ENCODE data around the gene RAVER1. TPM values are rescaled to one million over a fixed set of nuclear protein-coding genes. Genes with fewer than 3 reads are reported as not detected.

Gene RAVER1
- total and polyA plus RNA-seq, 2 of the 13 experiments (the other 11 are each of a cell fraction or from before 2014, with no cell fraction given) = 3.6 to 7.9 TPM

DNA sequence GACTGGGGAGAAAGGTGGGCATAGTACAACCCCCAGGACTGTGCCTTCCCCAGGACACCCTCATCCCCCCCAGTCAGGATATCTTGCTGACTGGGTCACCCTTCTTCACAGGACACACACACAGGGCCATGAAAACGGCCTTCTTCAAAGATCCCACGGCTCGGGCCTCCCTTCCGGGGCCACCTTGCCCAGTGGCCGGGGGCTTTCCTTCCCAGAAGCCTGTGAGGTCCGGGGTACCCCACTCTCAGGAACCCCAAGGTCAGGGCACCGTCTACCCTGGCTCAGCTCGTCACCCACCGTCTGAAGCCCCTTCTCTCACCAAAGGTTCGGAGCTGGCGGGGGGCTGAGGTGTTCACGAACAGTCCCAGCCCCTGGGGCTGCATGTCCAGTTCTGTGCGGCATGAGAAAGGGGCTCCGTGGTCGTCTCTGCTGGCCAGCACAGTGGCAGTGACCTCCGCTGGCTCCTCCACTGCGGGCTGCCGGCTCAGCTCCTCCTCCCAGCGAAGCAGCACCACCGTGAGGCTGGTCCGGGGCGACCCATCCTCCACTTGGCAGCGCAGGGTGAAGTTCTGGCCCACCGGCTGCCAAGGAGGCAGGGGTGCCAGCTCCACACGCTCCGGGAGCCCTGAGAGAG, 2.1 kb upstream of the RAVER1 start (continued):
- TF ChIP-seq, protein P1, sequence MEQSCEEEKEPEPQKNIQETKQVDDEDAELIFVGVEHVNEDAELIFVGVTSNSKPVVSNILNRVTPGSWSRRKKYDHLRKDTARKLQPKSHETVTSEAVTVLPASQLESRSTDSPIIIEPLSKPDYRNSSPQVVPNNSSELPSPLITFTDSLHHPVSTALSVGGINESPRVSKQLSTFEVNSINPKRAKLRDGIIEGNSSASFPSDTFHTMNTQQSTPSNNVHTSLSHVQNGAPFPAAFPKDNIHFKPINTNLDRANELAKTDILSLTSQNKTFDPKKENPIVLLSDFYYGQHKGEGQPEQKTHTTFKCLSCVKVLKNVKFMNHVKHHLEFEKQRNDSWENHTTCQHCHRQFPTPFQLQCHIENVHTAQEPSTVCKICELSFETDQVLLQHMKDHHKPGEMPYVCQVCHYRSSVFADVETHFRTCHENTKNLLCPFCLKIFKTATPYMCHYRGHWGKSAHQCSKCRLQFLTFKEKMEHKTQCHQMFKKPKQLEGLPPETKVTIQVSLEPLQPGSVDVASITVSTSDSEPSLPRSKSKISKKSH (CRISPR knock-in tag; IDR thresholded peaks at IDR 0.05; ENCODE audit: borderline replicate concordance) = peak; percentile 81; the same call in 1 of the 2 replicates
- TF ChIP-seq PHF8 (CRISPR knock-in tag; IDR thresholded peaks at IDR 0.05) (0 out of 2 replicates have a peak, but pooled peaks have one; percentile 13), RFX3 (CRISPR knock-in tag; IDR thresholded peaks at IDR 0.05) (no peak), DNMT3B (CRISPR knock-in tag; conservative IDR thresholded peaks at IDR 0.05) (no peak), ZNF3 (CRISPR knock-in tag; IDR thresholded peaks at IDR 0.05) (no peak), ZSCAN21 (CRISPR knock-in tag; IDR thresholded peaks at IDR 0.05; ENCODE audit: borderline replicate concordance) (no peak), RAD21 (CRISPR knock-in tag; IDR thresholded peaks at IDR 0.05) (peak; percentile 48; the same call in 1 of the 2 replicates), ZNF788 (CRISPR knock-in tag; IDR thresholded peaks at IDR 0.05; ENCODE audit: borderline replicate concordance) (no peak), ZNF564 (CRISPR knock-in tag; IDR thresholded peaks at IDR 0.05) (0 out of 2 replicates have a peak, but pooled peaks have one; percentile 8), FLYWCH1 (CRISPR knock-in tag; IDR thresholded peaks at IDR 0.05) (no peak), JDP2 (CRISPR knock-in tag; IDR thresholded peaks at IDR 0.05; ENCODE audit: borderline replicate concordance) (no peak), ZNF256 (CRISPR knock-in tag; conservative IDR thresholded peaks at IDR 0.05) (no peak), KLF9 (CRISPR knock-in tag; IDR thresholded peaks at IDR 0.05; ENCODE audit: low read depth) (no peak), FOSL1 (CRISPR knock-in tag; IDR thresholded peaks at IDR 0.05; ENCODE audit: borderline replicate concordance) (no peak), ZNF225 (CRISPR knock-in tag; IDR thresholded peaks at IDR 0.05) (0 out of 2 replicates have a peak, but pooled peaks have one; percentile 15), ATF7-NPFF (CRISPR knock-in tag; IDR thresholded peaks at IDR 0.05; ENCODE audit: low read depth) (no peak)
- TF ChIP-seq, protein P2, sequence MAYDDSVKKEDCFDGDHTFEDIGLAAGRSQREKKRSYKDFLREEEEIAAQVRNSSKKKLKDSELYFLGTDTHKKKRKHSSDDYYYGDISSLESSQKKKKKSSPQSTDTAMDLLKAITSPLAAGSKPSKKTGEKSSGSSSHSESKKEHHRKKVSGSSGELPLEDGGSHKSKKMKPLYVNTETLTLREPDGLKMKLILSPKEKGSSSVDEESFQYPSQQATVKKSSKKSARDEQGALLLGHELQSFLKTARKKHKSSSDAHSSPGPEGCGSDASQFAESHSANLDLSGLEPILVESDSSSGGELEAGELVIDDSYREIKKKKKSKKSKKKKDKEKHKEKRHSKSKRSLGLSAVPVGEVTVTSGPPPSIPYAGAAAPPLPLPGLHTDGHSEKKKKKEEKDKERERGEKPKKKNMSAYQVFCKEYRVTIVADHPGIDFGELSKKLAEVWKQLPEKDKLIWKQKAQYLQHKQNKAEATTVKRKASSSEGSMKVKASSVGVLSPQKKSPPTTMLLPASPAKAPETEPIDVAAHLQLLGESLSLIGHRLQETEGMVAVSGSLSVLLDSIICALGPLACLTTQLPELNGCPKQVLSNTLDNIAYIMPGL (CRISPR knock-in tag; IDR thresholded peaks at IDR 0.05; ENCODE audit: borderline replicate concordance in 1 of 2, low read depth in 1 of 2) = peak; percentile 35 to 67; a peak in 3 of 4 replicates
- TF ChIP-seq, protein P3, sequence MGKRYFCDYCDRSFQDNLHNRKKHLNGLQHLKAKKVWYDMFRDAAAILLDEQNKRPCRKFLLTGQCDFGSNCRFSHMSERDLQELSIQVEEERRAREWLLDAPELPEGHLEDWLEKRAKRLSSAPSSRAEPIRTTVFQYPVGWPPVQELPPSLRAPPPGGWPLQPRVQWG (CRISPR knock-in tag; IDR thresholded peaks at IDR 0.05; ENCODE audit: borderline replicate concordance, low read depth) = no peak
- TF ChIP-seq, protein P4, sequence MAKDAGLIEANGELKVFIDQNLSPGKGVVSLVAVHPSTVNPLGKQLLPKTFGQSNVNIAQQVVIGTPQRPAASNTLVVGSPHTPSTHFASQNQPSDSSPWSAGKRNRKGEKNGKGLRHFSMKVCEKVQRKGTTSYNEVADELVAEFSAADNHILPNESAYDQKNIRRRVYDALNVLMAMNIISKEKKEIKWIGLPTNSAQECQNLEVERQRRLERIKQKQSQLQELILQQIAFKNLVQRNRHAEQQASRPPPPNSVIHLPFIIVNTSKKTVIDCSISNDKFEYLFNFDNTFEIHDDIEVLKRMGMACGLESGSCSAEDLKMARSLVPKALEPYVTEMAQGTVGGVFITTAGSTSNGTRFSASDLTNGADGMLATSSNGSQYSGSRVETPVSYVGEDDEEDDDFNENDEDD (CRISPR knock-in tag; IDR thresholded peaks at IDR 0.05; ENCODE audit: borderline replicate concordance) = no peak
- TF ChIP-seq, protein P5, sequence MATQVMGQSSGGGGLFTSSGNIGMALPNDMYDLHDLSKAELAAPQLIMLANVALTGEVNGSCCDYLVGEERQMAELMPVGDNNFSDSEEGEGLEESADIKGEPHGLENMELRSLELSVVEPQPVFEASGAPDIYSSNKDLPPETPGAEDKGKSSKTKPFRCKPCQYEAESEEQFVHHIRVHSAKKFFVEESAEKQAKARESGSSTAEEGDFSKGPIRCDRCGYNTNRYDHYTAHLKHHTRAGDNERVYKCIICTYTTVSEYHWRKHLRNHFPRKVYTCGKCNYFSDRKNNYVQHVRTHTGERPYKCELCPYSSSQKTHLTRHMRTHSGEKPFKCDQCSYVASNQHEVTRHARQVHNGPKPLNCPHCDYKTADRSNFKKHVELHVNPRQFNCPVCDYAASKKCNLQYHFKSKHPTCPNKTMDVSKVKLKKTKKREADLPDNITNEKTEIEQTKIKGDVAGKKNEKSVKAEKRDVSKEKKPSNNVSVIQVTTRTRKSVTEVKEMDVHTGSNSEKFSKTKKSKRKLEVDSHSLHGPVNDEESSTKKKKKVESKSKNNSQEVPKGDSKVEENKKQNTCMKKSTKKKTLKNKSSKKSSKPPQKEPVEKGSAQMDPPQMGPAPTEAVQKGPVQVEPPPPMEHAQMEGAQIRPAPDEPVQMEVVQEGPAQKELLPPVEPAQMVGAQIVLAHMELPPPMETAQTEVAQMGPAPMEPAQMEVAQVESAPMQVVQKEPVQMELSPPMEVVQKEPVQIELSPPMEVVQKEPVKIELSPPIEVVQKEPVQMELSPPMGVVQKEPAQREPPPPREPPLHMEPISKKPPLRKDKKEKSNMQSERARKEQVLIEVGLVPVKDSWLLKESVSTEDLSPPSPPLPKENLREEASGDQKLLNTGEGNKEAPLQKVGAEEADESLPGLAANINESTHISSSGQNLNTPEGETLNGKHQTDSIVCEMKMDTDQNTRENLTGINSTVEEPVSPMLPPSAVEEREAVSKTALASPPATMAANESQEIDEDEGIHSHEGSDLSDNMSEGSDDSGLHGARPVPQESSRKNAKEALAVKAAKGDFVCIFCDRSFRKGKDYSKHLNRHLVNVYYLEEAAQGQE (IDR thresholded peaks at IDR 0.05; ENCODE audit: borderline replicate concordance in 1 of 2, low read depth in 1 of 2, low read length in 2 of 2) = no peak

Data from HepG2 (cell line).